ENCODE results near the gene CSTB. TPM values are rescaled to one million over a fixed set of nuclear protein-coding genes. Genes with fewer than 3 reads are reported as not detected.

Gene CSTB
- total RNA-seq, 1 experiment from 2014 or later, result 151 TPM

- no peaks in the 10 kb centered on the region for H3F3A ChIP-seq (ENCODE audit: low read length, unreplicated experiment)
- peaks cover 66% of the 10 kb centered on the region for H3K36me3 ChIP-seq (ENCODE audit: low read depth, low read length)
- no peak overlapping the region for H3K27ac ChIP-seq (ENCODE audit: low read length)
- peaks cover 9% of the 10 kb centered on the region for H3K4me1 ChIP-seq (ENCODE audit: insufficient read depth, low read length)
- POLR2A ChIA-PET (ENCODE audit: unreplicated experiment), result interaction anchor here (0.6 kb wide), 1 partner anchor 14 kb away, joined by 4 read pairs; no protein-coding TSS in a partner anchor
- intact Hi-C loops (cut with micrococcal nuclease), result no loop called here
- H2AFZ ChIP-seq (ENCODE audit: low read length), result no peak overlapping the region
- DNase-seq (no peak), ATAC-seq (no peak)
- H3K9me3 ChIP-seq (ENCODE audit: low read length), result no peaks in the 10 kb centered on the region
- peaks cover 33% of the 10 kb centered on the region for H4K20me1 ChIP-seq (ENCODE audit: low read length)
- no peaks in the 10 kb centered on the region for H3K9me2 ChIP-seq (replicated peaks; ENCODE audit: low read length)
- BruUV-seq (replicated peaks), result no TSS peak
- peaks cover 70% of the 10 kb centered on the region for H3K79me2 ChIP-seq (ENCODE audit: low read length)
- H3K9ac ChIP-seq (ENCODE audit: low read length), result no peak overlapping the region
- no peak for TF ChIP-seq EZH2 (IDR thresholded peaks at IDR 0.05; ENCODE audit: low read length, unreplicated experiment)
- TF ChIP-seq CTCF (conservative IDR thresholded peaks at IDR 0.05; ENCODE audit: low read depth, low read length), result no peak
- TF ChIP-seq EZH2phosphoT487 (IDR thresholded peaks at IDR 0.05; ENCODE audit: borderline replicate concordance, low read length), result no peak
- H3K4me2 ChIP-seq (ENCODE audit: low read length), result no peak overlapping the region
- CTCF ChIA-PET, result no interaction called here
- no peak overlapping the region for H3K4me3 ChIP-seq (ENCODE audit: low read length)
- no peaks in the 10 kb centered on the region for H3K27me3 ChIP-seq (ENCODE audit: low read length)
These were observed 16.3 kb upstream of the CSTB start for GRCh38 chr21:43792406-43792805.

GRCh38 chr21:43790010-43790524, 14.0 kb upstream of the CSTB start:
- BruUV-seq (replicated peaks), result TSS peak; percentile 40
- intact Hi-C loops (cut with micrococcal nuclease), result no loop called here

GRCh38 chr21:43789276-43790009, 13.3 kb upstream of the CSTB start, which contains the start of gene RRP1:
TSS of gene RRP1 (plus strand) at chr21:43789577. CDS start at chr21:43789630, 53 bp downstream.
- peak within 1 kb of the TSS; percentile 90 for H3K9ac ChIP-seq (ENCODE audit: low read length)
- ChIA-PET POLR2A (ENCODE audit: unreplicated experiment) (interaction anchor here (0.7 kb wide), 2 partner anchors 15 to 227 kb away, joined by 3 to 4 read pairs; no protein-coding TSS in a partner anchor), CTCF (interaction anchor here (0.6 kb wide), 1 partner anchor 29 kb away, joined by 3 read pairs; no protein-coding TSS in a partner anchor)
- TF ChIP-seq EZH2 (IDR thresholded peaks at IDR 0.05; ENCODE audit: low read length, unreplicated experiment) (no peak), EZH2phosphoT487 (IDR thresholded peaks at IDR 0.05; ENCODE audit: borderline replicate concordance, low read length) (no peak), CTCF (conservative IDR thresholded peaks at IDR 0.05; ENCODE audit: low read depth, low read length) (peak; percentile 86)
- peak; percentile 85 for ATAC-seq
- peak within 1 kb of the TSS; percentile 78 for H3K27ac ChIP-seq (ENCODE audit: low read length)
- peak within 1 kb of the TSS; percentile 85 for H3K4me2 ChIP-seq (ENCODE audit: low read length)
- peak within 1 kb of the TSS; percentile 82 for H3K4me3 ChIP-seq (ENCODE audit: low read length)
- DNase-seq, result peak; percentile 96
- H3K9me2 ChIP-seq (replicated peaks; ENCODE audit: low read length), result no peaks in the 10 kb centered on the region
- H3F3A ChIP-seq (ENCODE audit: low read length, unreplicated experiment), result no peaks in the 10 kb centered on the region
- H3K27me3 ChIP-seq (ENCODE audit: low read length), result no peaks in the 10 kb centered on the region
- no peaks in the 10 kb centered on the region for H3K9me3 ChIP-seq (ENCODE audit: low read length)
- intact Hi-C loops (cut with micrococcal nuclease), result no loop called here
- H3K36me3 ChIP-seq (ENCODE audit: low read depth, low read length), result peaks cover 38% of the 10 kb centered on the region
- peak within 1 kb of the TSS; percentile 73 for H2AFZ ChIP-seq (ENCODE audit: low read length)
- H4K20me1 ChIP-seq (ENCODE audit: low read length), result peaks cover 22% of the 10 kb centered on the region
- peaks cover 51% of the 10 kb centered on the region for H3K79me2 ChIP-seq (ENCODE audit: low read length)
- BruUV-seq (replicated peaks), result no TSS peak
- H3K4me1 ChIP-seq (ENCODE audit: insufficient read depth, low read length), result peaks cover 12% of the 10 kb centered on the region

More at GRCh38 chr21:43790010-43790524, 14.0 kb upstream of the CSTB start:
- Histone ChIP-seq H3K9me3 (ENCODE audit: low read length) (no peaks in the 10 kb centered on the region), H3F3A (ENCODE audit: low read length, unreplicated experiment) (no peaks in the 10 kb centered on the region), H2AFZ (ENCODE audit: low read length) (peak overlapping the region; percentile 52; the same call in 1 of the 2 replicates), H4K20me1 (ENCODE audit: low read length) (peaks cover 26% of the 10 kb centered on the region), H3K79me2 (ENCODE audit: low read length) (peaks cover 58% of the 10 kb centered on the region), H3K36me3 (ENCODE audit: low read depth, low read length) (peaks cover 44% of the 10 kb centered on the region), H3K9ac (ENCODE audit: low read length) (peak overlapping the region; percentile 90), H3K9me2 (replicated peaks; ENCODE audit: low read length) (no peaks in the 10 kb centered on the region), H3K27ac (ENCODE audit: low read length) (peak overlapping the region; percentile 55), H3K4me1 (ENCODE audit: insufficient read depth, low read length) (peaks cover 9% of the 10 kb centered on the region), H3K4me3 (ENCODE audit: low read length) (peak overlapping the region; percentile 82), H3K27me3 (ENCODE audit: low read length) (no peaks in the 10 kb centered on the region), H3K4me2 (ENCODE audit: low read length) (peak overlapping the region; percentile 85)
- ChIA-PET CTCF (no interaction called here), POLR2A (ENCODE audit: unreplicated experiment) (interaction anchor here (0.6 kb wide), 1 partner anchor 98 kb away, joined by 4 read pairs; no protein-coding TSS in a partner anchor)
- ATAC-seq, result peak; percentile 8; the same call in 1 of the 2 replicates
- no peak for DNase-seq
- TF ChIP-seq EZH2 (IDR thresholded peaks at IDR 0.05; ENCODE audit: low read length, unreplicated experiment), result no peak
